SH-SY5Y (cell line): ENCODE results near the gene RAD21L1.

Experiments used
- GATA2 ChIP-seq: IDR thresholded peaks from 2 replicates; pipeline ENCODE4 v1.6.1; 2011; ENCODE audit warnings: mild to moderate bottlenecking, low read depth, low read length
- GATA3 ChIP-seq: IDR thresholded peaks from 2 replicates; pipeline ENCODE4 v1.6.1; 2011; ENCODE audit warnings: low read depth, mild to moderate bottlenecking, low read length, moderate library complexity

GRCh38 chr20:1298888-1299511, 73.2 kb downstream of the RAD21L1 start:
- no peak for TF ChIP-seq GATA2
- TF ChIP-seq GATA3 = no peak
